GM23338 (cell line): ENCODE data around the gene MSRB1. TPM values are rescaled to one million over a fixed set of nuclear protein-coding genes. Genes with fewer than 3 reads are reported as not detected.

ENCODE experiments used
- polyA plus RNA-seq: library from polyadenylated mRNA; unstranded; fragments of >200 nt; fragmentation: Nextera tagmentation; extraction: Ambion mirVana; gene quantifications from 2 replicates; pipeline ENCODE4 v1.2.1, GENCODE V29; 2016
- total RNA-seq: library from RNA; depleted of rRNA; stranded (reverse); fragments of >200 nt; shearing (Covaris generic); gene quantifications from 2 replicates; pipeline ENCODE4 v1.2.3, GENCODE V29; 2014
- TF ChIP-seq, protein P1 (sequence below), 2 experiments: fragments of 200-600 bp in 1 of 2; sonication (generic) in 1 of 2; conservative IDR thresholded peaks; 2 replicates each; pipeline versions ENCODE4 v1.5.1 to v1.6.1; 2016 to 2017; ENCODE audit warnings: antibody characterized with exemption in 2 of 2, low read depth in 2 of 2, mild to moderate bottlenecking in 2 of 2, moderate library complexity in 1 of 2
- TF ChIP-seq, protein P2 (sequence below): IDR thresholded peaks from 2 replicates; pipeline ENCODE4 v1.6.1; 2016; ENCODE audit warnings: antibody characterized with exemption
- TF ChIP-seq, protein P3 (sequence below): fragments of 250-450 bp; sonication (Bioruptor Pico); IDR thresholded peaks from 2 replicates; pipeline ENCODE4 v1.5.0; 2020; ENCODE audit warnings: mild to moderate bottlenecking, moderate library complexity

The MSRB1 gene
- total and polyA plus RNA-seq, 2 experiments from 2014 or later: 30.4 to 31.3 TPM

DNA sequence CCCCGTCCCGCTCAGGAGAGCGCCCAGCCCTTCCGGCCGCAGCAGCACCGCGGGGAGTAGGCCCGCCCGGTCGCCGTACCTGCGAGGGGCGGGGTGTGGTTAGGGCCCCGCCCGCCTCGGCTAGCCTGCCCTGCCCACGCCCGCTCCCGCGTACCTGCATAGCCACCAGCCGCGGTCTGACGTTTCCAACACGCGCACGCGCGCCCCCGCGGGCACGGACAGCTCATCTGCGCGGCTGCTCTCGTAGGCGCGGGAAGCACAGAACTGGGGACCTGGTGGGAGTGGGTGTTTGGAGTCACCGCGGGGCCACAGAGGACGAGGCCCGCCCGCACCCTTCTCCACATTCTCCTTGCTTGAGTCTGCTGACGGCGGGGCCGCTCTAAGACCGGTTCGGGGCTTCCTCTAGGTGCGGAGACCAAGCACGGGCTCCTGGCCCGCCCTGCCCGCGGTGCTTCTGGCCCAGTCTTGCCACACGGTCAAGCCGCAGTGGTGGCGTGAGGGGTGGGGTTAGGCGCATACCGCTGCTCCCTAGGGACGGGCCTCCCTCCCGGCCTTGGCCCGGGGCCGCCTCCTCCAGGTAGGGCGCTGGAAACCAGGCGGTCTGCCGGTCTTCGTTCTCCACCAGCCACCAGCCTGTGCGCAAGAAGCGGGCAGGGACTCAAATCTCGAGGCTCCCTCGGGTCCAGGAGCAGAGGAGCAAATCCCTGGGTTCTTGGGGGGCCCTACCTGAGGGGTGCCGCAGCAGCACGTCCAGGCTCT lies 36.5 kb upstream of the MSRB1 start (continued):
- TF ChIP-seq, protein P1, sequence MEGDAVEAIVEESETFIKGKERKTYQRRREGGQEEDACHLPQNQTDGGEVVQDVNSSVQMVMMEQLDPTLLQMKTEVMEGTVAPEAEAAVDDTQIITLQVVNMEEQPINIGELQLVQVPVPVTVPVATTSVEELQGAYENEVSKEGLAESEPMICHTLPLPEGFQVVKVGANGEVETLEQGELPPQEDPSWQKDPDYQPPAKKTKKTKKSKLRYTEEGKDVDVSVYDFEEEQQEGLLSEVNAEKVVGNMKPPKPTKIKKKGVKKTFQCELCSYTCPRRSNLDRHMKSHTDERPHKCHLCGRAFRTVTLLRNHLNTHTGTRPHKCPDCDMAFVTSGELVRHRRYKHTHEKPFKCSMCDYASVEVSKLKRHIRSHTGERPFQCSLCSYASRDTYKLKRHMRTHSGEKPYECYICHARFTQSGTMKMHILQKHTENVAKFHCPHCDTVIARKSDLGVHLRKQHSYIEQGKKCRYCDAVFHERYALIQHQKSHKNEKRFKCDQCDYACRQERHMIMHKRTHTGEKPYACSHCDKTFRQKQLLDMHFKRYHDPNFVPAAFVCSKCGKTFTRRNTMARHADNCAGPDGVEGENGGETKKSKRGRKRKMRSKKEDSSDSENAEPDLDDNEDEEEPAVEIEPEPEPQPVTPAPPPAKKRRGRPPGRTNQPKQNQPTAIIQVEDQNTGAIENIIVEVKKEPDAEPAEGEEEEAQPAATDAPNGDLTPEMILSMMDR (conservative IDR thresholded peaks at IDR 0.05; ENCODE audit: low read depth in 2 of 2): no peak
- TF ChIP-seq, protein P2, sequence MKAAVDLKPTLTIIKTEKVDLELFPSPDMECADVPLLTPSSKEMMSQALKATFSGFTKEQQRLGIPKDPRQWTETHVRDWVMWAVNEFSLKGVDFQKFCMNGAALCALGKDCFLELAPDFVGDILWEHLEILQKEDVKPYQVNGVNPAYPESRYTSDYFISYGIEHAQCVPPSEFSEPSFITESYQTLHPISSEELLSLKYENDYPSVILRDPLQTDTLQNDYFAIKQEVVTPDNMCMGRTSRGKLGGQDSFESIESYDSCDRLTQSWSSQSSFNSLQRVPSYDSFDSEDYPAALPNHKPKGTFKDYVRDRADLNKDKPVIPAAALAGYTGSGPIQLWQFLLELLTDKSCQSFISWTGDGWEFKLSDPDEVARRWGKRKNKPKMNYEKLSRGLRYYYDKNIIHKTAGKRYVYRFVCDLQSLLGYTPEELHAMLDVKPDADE: peak; percentile 11; the same call in 1 of the 2 replicates
- TF ChIP-seq, protein P3, sequence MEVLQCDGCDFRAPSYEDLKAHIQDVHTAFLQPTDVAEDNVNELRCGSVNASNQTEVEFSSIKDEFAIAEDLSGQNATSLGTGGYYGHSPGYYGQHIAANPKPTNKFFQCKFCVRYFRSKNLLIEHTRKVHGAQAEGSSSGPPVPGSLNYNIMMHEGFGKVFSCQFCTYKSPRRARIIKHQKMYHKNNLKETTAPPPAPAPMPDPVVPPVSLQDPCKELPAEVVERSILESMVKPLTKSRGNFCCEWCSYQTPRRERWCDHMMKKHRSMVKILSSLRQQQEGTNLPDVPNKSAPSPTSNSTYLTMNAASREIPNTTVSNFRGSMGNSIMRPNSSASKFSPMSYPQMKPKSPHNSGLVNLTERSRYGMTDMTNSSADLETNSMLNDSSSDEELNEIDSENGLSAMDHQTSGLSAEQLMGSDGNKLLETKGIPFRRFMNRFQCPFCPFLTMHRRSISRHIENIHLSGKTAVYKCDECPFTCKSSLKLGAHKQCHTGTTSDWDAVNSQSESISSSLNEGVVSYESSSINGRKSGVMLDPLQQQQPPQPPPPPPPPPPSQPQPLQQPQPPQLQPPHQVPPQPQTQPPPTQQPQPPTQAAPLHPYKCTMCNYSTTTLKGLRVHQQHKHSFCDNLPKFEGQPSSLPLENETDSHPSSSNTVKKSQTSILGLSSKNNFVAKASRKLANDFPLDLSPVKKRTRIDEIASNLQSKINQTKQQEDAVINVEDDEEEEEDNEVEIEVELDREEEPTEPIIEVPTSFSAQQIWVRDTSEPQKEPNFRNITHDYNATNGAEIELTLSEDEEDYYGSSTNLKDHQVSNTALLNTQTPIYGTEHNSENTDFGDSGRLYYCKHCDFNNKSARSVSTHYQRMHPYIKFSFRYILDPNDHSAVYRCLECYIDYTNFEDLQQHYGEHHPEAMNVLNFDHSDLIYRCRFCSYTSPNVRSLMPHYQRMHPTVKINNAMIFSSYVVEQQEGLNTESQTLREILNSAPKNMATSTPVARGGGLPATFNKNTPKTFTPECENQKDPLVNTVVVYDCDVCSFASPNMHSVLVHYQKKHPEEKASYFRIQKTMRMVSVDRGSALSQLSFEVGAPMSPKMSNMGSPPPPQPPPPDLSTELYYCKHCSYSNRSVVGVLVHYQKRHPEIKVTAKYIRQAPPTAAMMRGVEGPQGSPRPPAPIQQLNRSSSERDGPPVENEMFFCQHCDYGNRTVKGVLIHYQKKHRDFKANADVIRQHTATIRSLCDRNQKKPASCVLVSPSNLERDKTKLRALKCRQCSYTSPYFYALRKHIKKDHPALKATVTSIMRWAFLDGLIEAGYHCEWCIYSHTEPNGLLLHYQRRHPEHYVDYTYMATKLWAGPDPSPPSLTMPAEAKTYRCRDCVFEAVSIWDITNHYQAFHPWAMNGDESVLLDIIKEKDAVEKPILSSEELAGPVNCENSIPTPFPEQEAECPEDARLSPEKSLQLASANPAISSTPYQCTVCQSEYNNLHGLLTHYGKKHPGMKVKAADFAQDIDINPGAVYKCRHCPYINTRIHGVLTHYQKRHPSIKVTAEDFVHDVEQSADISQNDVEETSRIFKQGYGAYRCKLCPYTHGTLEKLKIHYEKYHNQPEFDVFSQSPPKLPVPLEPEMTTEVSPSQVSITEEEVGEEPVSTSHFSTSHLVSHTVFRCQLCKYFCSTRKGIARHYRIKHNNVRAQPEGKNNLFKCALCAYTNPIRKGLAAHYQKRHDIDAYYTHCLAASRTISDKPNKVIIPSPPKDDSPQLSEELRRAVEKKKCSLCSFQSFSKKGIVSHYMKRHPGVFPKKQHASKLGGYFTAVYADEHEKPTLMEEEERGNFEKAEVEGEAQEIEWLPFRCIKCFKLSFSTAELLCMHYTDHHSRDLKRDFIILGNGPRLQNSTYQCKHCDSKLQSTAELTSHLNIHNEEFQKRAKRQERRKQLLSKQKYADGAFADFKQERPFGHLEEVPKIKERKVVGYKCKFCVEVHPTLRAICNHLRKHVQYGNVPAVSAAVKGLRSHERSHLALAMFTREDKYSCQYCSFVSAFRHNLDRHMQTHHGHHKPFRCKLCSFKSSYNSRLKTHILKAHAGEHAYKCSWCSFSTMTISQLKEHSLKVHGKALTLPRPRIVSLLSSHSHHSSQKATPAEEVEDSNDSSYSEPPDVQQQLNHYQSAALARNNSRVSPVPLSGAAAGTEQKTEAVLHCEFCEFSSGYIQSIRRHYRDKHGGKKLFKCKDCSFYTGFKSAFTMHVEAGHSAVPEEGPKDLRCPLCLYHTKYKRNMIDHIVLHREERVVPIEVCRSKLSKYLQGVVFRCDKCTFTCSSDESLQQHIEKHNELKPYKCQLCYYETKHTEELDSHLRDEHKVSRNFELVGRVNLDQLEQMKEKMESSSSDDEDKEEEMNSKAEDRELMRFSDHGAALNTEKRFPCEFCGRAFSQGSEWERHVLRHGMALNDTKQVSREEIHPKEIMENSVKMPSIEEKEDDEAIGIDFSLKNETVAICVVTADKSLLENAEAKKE: no peak
